ENCODE measurements around the gene CD300H.

DNA sequence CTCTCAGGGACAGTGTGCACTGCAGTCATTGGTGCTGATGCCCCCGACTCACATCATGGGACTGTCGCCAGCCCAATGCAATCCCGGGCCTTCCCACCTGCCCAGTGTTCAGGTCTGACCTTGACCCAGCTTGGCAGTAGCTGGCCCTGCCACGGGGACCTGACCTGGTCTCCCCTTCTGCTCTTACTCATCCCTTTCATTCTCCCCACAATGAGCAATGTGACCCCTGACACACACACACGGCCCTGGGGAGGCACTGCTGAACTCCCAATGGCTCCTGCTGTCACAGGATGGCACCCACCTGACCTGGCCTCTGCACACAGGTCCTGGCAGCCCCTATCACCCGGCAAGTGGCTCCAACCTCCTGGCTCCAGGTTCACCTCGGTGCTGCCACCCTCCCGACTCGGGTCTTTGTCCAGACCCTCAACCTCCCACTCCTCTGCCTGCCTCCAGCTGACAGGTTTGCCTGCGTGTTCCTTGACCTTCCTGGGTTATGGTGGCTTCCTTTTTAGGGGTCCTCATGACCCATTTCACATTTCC is 28.0 kb downstream of the CD300H start:
- TF ChIP-seq POLR2A (IDR thresholded peaks at IDR 0.05; ENCODE audit: extremely low read depth, insufficient read length): no peak
- TF ChIP-seq, protein P1, sequence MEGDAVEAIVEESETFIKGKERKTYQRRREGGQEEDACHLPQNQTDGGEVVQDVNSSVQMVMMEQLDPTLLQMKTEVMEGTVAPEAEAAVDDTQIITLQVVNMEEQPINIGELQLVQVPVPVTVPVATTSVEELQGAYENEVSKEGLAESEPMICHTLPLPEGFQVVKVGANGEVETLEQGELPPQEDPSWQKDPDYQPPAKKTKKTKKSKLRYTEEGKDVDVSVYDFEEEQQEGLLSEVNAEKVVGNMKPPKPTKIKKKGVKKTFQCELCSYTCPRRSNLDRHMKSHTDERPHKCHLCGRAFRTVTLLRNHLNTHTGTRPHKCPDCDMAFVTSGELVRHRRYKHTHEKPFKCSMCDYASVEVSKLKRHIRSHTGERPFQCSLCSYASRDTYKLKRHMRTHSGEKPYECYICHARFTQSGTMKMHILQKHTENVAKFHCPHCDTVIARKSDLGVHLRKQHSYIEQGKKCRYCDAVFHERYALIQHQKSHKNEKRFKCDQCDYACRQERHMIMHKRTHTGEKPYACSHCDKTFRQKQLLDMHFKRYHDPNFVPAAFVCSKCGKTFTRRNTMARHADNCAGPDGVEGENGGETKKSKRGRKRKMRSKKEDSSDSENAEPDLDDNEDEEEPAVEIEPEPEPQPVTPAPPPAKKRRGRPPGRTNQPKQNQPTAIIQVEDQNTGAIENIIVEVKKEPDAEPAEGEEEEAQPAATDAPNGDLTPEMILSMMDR (IDR thresholded peaks at IDR 0.05; ENCODE audit: low read depth, low read length): no peak

Data from NB4 (cell line).